ENCODE results near the gene WWTR1.

Gene WWTR1

DNA sequence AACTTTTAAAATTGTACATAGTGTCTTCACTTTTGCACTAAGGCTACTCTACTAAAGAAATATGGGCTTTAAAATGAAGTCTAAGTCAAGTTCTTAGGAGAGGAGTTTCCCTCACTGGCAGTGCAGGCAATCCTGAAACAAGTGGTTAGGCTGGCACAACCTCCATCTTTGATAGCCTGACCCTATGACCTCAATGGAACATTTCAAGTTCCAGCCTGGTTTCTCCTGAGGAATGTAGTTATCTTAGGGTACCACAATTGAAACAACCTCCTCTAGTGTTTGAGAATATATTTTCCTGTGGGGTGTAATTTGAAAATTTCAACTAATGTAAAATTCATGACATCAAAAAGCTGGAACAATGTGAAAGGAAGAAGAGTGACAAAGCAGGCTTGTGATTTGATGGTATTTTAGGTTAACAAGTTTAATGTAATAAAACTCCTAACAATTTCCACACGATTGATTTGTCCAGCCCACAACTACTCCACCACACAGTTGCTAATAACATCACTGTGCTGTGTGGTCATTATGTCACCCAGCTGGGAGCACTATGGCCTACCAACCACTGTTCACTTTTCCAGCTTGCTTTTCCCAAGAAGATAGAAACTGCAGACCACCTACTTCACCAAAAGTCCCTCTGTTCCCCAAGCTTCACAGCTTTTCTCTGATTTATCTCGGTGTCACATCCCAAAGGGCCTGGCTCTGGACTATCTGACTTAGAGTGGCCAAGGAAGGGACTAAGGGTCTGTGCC is 1.8 kb downstream of the WWTR1 start:
- no peak for DNase-seq (ENCODE audit: low read depth)

DNA sequence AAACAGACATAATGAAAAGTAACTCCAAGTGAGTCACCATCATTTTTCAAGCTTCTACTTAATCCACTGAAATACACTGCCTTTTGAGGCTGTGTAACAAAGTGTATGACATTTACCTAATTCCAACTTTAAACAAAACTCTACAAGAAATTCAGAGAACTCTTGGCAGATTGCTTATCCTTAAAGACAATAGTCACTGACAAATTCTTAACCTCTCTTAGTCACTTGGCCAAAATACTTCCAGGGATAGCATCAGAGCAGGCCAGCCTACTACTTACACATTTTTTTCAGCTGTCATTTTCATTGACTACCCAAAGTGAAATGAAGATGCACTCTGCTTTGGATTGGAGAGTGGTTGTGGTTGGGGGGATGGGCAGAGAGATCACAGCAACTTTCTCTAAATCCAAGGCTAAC is 3.6 kb downstream of the WWTR1 start:
- no peak for DNase-seq (ENCODE audit: low read depth)

DNA sequence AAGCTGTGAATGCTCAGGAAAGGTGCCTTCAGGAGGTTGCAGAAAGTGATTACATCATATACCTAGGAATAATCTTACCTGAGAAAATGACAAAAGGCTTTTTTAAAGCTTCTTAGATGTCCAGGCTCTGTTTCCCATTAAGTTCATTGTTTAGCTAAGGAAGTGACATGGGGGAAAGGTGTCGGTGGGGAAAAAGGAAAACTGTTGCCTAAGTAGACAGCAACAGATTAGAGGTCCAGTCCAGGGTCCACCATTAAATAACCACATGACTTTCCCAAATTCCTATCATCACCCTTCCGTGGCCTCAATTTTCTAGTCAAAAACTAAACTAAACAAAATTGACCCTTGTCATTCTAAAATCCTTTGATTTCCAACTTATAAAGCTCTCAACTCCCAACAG is 4.3 kb downstream of the WWTR1 start:
- no peak for DNase-seq (ENCODE audit: low read depth)

DNA sequence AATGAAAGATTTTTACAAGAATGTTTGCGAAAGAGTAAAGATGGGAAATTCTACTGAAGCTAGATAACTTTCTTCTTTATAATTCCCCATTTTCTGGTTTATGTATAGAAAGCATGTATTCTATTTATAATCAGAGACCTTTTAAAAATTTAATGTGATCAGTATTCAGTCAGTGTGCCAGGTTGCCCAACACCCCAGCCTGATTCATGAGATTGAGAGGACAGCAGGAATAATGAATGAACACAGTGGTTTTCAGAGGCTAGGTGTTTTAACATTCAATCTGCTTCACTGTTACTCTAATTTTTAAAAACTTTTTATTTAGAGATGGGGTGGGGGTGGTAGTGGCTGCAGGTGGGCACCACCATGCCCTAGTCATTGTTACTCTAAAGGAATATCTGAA is 4.7 kb downstream of the WWTR1 start:
- DNase-seq (ENCODE audit: low read depth): no peak

DNA sequence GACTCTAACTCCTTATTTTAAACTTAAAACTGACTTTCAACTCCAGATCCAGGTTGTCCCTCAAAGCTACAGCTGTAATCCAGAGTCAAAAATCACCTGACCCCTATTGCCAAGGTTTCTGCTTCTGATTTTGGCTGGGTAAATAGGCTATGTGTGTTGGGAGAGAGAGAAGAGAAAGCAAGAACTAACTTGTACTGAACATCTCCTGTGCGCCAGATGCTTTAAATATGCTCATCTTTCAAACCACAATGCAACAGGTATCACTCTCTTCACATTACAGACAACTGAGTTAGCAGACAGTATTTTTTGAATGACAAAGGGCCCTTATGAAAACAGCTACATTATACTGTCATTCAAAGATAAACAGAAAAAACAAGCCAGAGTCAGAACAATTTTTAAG is 7.0 kb downstream of the WWTR1 start:
- DNase-seq (ENCODE audit: low read depth): no peak

DNA sequence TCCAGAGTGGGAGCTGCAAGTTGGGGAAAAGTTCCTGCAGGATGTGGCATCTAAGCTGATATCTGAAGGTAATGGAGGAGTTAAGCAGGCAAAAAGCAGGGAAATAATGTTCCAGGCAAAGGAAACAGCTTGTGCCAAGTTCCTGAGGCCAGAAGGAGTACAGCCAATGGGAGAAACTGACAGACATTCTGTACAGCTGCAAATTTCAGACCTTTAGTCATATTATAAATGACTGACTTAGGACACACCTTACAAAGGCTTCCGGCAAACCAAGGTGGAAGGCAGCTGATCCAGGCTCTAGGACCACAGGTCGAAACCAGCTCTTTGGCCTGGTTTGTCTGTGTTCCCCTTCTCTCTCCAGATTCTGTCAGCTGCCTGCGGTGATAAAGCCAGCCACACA is 9.3 kb downstream of the WWTR1 start:
- no peak for DNase-seq (ENCODE audit: low read depth)

DNA sequence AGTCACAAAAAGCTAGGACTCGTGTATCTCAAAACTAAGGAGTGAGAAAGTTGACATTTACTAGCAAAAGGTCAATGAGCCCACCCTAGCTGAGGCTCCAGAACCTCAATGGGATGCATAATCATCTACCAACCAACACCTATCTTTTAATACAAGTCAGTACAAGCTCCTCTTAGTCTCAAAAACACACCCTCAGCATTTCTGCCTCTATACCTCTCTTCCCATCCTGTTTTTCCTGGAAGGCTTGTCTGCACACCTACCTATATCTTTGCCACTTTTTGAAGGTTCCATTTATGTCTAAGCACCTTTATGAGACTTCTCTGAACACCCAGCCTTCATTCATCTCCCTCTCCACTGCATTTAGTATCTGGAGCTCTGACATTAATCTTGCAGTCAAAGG is 10.0 kb downstream of the WWTR1 start:
- no peak for DNase-seq (ENCODE audit: low read depth)

DNA sequence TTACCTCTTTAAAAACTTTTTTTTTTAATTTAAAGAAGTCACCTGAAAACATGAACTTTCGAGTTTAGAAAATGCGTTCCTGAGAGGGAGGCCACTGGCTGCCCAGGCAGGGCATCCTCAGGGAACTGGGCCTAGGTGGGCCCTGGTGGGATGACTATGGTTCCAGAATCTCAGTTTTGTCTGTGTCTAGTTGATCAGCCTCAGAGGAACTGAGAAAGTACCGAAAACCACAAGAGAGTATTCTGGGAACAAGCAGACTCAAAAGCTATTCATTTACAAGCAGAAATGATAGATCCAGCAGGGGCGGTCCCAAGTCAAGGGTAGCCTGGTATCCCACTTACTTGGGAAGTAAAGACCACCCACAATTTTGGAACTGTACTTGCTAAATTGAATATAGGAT is 10.5 kb downstream of the WWTR1 start:
- DNase-seq (ENCODE audit: low read depth): no peak

DNA sequence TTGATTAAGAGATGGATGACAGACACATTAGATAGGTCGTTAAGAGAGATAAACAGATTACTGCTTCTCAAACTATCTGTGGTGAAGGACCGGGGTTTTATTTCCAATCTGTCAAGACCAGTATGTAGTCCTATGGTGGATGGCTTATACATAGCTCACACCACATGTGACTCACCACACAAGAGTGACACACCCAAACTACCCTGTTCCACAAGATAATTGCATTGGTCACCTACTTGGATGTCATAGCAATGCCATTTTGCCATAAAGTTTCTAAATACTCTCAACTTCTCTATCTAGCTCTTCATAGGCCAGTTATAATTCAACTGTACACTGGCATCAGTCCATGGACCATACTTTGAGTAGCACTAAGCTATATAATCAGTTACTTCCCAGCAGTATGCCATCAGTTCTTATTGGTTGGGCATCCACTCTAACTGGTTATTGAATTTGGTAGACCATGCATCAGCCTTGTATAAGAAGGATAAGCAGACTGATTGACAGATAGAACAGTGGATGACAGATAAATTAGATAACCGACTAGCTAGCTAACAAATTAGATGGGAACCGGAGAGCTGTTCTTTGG is 11.6 kb downstream of the WWTR1 start:
- no peak for DNase-seq (ENCODE audit: low read depth)

DNA sequence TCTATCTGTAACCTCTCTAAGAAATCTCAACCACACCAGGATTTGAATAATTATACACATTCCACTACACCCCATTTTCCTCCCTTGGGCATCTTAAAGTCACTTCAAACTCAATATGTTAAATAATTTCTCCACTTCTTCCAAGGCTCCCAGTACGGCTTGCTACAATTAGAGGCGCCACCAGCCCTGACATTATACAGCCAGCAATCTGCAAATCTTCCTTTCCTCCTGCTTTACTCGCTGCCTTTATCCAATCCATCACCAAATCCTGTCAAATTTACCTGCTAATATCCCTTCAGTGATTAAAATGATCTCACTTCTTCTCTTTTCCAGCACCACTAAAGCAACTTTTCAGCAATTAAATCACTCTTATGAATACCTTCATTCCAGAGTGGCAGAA is 13.9 kb downstream of the WWTR1 start:
- DNase-seq (ENCODE audit: low read depth): no peak

DNA sequence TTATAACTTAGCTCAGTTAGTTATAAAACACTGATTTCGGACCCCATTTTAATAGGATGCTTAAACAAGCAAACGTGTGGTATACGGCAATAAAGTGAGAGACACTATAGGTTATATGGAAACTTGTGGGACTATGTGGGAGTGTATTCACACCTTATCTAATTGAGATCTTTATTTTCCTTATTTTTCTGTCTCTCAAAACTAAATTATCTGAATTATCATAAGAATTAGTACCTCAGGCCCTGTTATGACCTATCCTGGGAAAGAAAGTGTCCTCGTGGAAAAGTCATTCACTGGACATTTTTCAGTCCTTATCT is 14.4 kb downstream of the WWTR1 start:
- DNase-seq (ENCODE audit: low read depth): no peak

DNA sequence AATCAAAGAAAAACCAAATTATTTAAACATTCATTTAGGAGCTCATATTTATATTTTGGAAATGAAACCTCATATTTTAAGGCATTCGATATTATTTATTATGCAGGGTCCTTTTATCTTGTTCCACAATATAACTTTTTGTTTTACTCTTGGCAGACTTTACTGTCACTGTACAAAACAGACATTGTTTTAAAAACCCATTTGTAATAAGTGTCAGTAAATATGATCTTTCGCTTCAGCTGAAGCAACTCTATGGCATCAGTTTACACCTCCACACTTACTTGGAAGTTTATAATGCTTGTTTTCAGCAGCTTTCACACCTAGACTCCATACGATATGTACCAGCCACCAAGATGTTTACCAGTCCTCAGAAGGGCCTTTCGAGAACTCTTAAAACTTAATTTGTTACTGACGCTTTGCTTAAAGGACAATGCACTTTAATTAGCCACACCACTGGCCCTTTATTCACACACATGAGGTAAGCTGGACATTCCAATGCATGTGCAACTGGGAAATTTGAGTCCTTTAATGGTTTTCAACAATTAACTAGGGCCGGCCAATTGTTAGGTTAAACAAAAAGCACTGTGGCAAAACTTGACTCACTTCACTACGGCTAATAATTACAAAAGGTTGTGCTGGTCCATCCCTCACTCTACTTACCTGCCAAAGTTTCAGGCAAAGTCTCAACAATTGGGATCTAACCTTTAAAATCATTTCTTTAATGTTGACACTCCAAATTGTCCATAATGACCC is 16.7 kb downstream of the WWTR1 start:
- no peak for DNase-seq (ENCODE audit: low read depth)

DNA sequence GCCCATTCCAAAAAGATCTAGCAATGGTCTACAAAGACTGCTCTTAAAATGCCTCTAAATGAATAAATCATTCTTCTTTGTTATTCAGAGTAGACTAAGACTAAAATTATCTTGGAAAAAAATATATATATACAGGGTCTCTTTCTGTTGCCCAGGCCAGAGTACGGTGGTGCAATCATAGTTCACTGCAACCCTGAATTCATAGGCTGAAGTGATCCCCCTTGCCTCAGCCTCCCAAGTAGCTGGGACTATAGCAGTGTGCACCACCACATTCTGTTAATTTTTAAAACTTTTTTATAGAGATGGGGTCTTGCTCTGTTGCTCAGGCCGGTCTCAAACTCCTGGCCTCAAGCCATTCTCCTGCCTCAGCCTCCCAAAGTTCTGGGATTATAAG is 18.7 kb downstream of the WWTR1 start:
- no peak for DNase-seq (ENCODE audit: low read depth)

DNA sequence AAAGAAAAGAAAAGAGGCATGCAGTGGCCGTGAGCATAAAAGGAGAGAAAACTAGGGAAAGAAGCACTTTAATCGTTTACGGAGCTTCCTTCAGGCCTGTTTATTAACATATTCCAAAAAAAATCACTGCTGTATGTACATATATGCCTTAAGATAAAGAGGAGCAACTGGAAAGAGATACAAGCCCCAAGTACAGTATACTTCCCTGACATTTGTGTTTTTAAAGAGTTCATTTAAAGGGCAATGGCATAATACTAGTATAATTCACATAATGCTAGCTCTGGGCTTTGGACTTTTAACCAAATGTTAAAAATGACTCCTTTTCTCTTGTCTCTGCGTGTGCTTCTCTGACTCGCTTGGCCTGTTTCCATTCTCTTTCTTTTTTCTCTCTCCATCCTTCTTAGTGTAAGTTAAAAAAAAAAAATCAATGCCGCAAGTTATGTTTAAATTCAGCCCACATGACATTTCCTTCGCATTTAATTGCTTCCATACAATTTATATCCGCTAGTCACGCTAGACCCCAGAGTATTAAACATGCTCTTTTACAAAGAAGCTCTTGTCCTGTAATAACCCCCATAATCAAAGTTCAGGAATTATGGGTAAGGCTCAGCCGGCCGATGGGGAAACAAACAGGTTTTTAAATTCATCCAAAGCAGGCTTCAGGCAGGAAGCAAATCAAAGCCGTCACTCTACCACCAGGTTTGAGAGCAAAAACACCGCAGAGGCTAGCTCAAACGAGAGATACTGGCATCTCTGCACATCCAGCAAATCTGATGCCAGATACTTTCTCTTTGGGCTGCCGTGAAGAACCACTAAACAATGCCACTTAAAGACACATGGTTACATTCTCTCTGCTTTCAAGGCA is 19.4 kb downstream of the WWTR1 start:
- DNase-seq (ENCODE audit: low read depth): no peak

DNA sequence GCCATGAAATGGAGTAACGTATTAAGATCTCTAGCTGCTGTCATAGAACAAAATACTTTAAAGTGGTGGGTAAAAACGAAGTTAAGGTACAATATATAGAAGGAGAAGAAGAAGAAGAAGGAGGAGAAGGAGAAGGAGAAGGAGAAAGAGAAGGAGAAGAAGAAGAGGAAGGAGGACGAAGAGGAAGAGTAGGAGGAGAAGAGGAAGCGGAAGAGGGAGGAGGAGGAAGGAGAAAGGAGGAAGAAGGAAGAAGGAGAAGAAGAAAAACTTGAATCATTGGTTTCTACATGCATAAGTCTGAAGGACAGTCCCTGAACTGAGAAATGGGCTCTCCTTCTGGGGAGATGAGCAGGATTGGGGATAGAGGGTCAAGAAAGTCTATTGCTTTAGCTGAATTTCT is 22.4 kb downstream of the WWTR1 start:
- DNase-seq (ENCODE audit: low read depth): no peak

DNA sequence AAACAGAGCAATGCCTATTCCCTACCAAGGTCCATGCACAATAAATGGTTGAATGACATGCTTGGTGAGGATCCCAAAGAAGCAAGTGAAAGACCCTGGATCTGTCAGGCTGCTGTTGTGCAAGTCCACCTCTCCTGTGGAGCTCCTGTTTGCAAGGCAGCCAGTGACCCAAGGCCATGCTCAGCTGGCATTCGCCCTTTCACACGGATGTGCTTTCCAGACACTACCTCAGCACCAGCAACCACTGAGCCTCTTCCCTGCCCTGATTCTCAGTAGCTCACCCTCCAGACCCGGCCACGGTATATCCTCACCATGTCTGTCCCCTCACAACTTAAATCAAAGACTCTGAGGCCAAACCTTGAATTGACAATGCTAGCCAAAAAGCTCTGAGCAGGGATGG is 23.3 kb downstream of the WWTR1 start:
- no peak for DNase-seq (ENCODE audit: low read depth)

DNA sequence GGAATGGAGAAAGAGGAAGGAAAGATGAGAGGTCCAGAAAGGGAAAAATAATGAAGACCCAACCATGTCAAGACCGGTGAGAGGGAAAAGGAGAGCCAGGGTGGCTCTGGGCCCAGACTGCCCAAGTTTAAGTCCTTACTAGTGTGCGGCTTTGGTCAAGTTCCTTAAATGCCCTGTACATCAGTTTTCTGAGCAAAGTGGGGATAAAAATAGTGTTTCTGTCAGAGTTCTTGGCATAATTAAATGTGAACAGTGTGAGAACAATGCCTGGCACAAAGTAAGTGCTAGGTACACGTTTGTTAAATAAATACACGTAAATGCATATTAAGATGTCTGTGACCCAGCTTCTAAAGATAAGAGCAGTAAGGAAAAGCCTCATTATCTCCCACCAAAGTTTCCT is 23.8 kb downstream of the WWTR1 start:
- DNase-seq (ENCODE audit: low read depth): no peak

DNA sequence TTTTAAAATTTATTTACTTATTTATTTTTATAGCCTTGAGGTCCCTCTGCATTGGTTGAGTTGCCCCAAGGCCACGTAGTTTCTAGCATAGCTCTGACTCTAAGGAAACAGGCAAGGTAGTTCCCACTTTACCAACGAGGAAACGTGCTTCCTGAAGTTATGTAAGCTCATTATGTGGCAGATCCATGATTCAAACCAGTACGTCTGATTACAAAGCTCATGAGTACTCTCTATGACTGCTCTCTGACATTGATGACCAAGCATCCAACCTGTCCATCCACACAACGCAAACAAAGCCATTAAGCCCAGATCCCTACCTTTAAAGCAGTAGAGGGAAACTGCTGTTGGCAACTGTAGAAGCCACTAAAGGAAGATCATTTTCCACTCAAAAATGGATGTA is 25.6 kb downstream of the WWTR1 start:
- no peak for DNase-seq (ENCODE audit: low read depth)

DNA sequence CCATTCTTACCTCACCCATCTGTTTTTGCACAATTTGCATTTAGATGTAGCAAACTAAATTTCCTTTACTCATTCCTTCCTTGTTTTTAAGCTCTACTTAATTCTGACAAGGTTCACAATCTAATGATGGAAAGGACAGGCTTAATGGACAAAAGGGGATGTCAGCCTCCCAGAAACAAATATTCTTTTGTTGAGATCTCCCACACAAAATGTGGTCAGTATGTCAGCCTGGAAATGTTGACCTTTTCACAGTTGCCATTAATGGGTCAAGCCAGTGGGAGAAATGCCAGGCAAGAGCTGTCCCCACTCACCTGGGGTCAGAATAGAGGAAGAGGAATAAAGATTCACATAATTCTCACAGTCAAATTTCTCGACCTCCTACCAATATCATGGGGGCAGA is 27.0 kb downstream of the WWTR1 start:
- no peak for DNase-seq (ENCODE audit: low read depth)

DNA sequence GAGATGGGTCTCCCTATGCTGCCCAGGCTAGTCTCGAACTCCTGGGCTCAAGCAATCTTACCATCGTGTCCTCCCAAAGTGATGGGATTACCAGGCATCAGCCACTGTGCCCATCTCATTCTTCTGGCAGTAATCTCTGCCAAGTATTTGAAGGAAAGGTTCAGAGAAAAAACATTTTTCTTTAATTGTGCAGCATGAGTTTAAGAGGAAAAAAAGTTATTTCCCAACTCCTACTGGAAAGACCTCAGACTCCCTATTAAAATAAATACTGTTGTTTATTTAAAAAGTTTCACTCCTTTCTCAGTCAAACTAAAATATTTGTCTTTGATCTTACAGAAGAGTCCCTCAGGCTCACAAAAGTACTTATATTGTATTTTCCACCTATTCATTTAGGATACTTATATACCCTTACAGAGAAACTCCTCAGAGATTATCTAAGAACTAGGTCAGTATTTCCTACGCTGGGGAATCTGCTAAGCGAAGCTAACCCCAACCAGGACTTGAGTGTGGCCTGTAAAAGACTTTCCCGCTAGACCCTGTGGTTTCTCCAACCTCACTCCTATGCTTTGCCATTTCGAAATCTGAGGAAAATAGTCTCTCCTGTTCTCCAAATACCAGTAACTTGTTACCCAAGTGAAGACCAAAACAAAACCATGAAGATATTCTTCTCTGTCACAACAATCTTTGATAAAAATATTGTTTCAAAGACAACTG is 28.7 kb downstream of the WWTR1 start:
- no peak for DNase-seq (ENCODE audit: low read depth)

DNA sequence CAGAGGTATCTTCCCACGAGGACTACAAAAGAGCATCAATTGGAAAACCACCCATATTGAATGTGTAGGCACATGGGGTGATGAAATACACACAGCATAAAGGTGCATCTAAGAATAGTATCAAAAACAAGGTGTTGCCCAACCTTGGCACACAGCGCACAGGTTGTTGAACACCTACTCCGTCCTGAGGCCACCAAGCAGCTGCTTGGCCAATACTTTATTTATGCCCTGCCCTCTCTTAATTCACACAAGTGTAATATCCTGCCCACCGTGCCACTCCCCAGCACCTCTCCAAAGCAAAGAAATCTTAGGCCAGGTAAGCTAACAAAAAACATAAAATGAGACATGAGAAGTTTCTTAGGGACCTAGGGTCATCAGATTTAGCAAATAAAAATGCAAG is 31.2 kb downstream of the WWTR1 start:
- no peak for DNase-seq (ENCODE audit: low read depth)

DNA sequence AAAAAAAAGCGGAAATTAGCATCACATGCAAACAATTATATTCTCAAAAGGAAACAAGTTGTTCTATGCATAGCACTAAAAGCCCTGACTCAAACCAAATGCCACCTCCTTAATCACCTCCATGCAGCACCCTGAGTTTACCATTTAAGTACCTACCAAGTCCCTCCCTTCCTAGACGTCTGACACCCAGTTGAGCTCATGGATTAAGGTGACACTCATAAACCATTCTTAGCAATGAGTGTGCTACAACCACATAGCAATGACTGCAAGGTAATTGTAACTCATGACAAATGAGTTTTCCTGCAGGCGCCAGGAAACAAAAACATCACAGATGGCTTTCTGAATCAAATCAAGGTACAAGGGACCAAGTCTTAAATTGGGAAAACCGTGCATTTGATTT is 32.0 kb downstream of the WWTR1 start:
- DNase-seq (ENCODE audit: low read depth): no peak
